CD14-positive monocyte (primary cell): ENCODE measurements around the gene TEPSIN. TPM values are rescaled to one million over a fixed set of nuclear protein-coding genes. Genes with fewer than 3 reads are reported as not detected.

Experiments used
- DNase-seq, 3 donors: peaks; one replicate each; pipeline ENCODE4 v3.0.0-alpha.2; 2011 to 2022
- H2AFZ ChIP-seq: 2 replicates; pipeline ENCODE4 v1.6.0; 2012; ENCODE audit warnings: mild to moderate bottlenecking, low read depth, low read length, inconsistent platforms; ENCODE audit not compliant: insufficient read depth, poor library complexity, severe bottlenecking
- H3K27ac ChIP-seq, 2 donors: 1 replicate in 1 of 2; 2 replicates in 1 of 2; pipeline ENCODE4 v1.5.1; 2012 to 2013; ENCODE audit warnings: low read length in 2 of 2, control low read depth in 1 of 2, inconsistent platforms in 1 of 2, low read depth in 1 of 2, mild to moderate bottlenecking in 1 of 2
- H3K27me3 ChIP-seq, 2 donors: one replicate each; pipeline versions ENCODE4 v1.6.0 to v1.6.1; 2011 to 2013; ENCODE audit warnings: low read length in 2 of 2; ENCODE audit not compliant: control insufficient read depth in 2 of 2, insufficient read depth in 2 of 2
- H3K36me3 ChIP-seq, 2 donors: replicated peaks in 1 of 2; 1 replicate in 1 of 2; 2 replicates in 1 of 2; pipeline versions ENCODE4 v1.5.1 to v1.6.1; 2012 to 2013; ENCODE audit warnings: low read length in 2 of 2, control low read depth in 1 of 2, inconsistent platforms in 1 of 2, mild to moderate bottlenecking in 1 of 2; ENCODE audit not compliant: insufficient read depth in 2 of 2, control insufficient read depth in 1 of 2
- H3K4me1 ChIP-seq, 2 donors: 1 replicate in 1 of 2; 2 replicates in 1 of 2; pipeline versions ENCODE4 v1.5.1 to v1.6.1; 2012 to 2013; ENCODE audit warnings: low read length in 2 of 2, control low read depth in 1 of 2, inconsistent platforms in 1 of 2, mild to moderate bottlenecking in 1 of 2, moderate library complexity in 1 of 2; ENCODE audit not compliant: insufficient read depth in 2 of 2, control insufficient read depth in 1 of 2
- H3K4me2 ChIP-seq: replicated peaks from 2 replicates; pipeline ENCODE3; 2012; ENCODE audit warnings: low read length, moderate library complexity, mild to moderate bottlenecking; ENCODE audit not compliant: poor library complexity, severe bottlenecking; ENCODE audit errors: extremely low read depth
- H3K4me3 ChIP-seq, 3 experiments: fragments of 200-600 bp in 1 of 3; sonication (generic) in 1 of 3; replicated peaks in 1 of 3; 1 replicate in 2 of 3; 2 replicates in 1 of 3; pipeline ENCODE4 v1.5.1; 2011 to 2013; ENCODE audit warnings: low read length in 3 of 3, mild to moderate bottlenecking in 3 of 3, control low read depth in 2 of 3, low read depth in 2 of 3, inconsistent platforms in 1 of 3, moderate library complexity in 1 of 3
- H3K79me2 ChIP-seq: 2 replicates; pipeline ENCODE4 v1.6.0; 2012; ENCODE audit warnings: mild to moderate bottlenecking, control low read depth, inconsistent platforms, low read length, moderate library complexity; ENCODE audit not compliant: insufficient read depth
- H3K9ac ChIP-seq: 2 replicates; pipeline ENCODE4 v1.6.0; 2017; ENCODE audit warnings: low read length, mild to moderate bottlenecking; ENCODE audit not compliant: insufficient read depth, poor library complexity, severe bottlenecking
- H3K9me3 ChIP-seq, 2 donors: replicated peaks in 1 of 2; 1 replicate in 1 of 2; 2 replicates in 1 of 2; pipeline versions ENCODE4 v1.5.1 to v1.6.1; 2012 to 2013; ENCODE audit warnings: low read length in 2 of 2, control low read depth in 1 of 2; ENCODE audit not compliant: control insufficient read depth in 1 of 2, insufficient read depth in 1 of 2
- H4K20me1 ChIP-seq: 2 replicates; pipeline ENCODE4 v1.6.0; 2012; ENCODE audit warnings: mild to moderate bottlenecking, low read length, control low read depth, moderate library complexity; ENCODE audit not compliant: insufficient read depth
- H3K27ac Mint-ChIP-seq, 7 donors: one replicate each; pipeline ENCODE4 v1.8.0; 2020; ENCODE audit warnings: mild to moderate bottlenecking in 7 of 7, mixed read lengths in 7 of 7, moderate library complexity in 6 of 7, inconsistent platforms in 2 of 7
- H3K27me3 Mint-ChIP-seq, 3 donors: one replicate each; pipeline ENCODE4 v1.8.0; 2021 to 2022; ENCODE audit warnings: low read depth in 3 of 3, mild to moderate bottlenecking in 3 of 3, mixed read lengths in 3 of 3, moderate library complexity in 3 of 3, inconsistent platforms in 1 of 3
- H3K36me3 Mint-ChIP-seq, 2 donors: one replicate each; pipeline ENCODE4 v1.8.0; 2020; ENCODE audit warnings: mixed read lengths in 2 of 2, inconsistent platforms in 1 of 2, mild to moderate bottlenecking in 1 of 2
- H3K4me1 Mint-ChIP-seq: one replicate; pipeline ENCODE4 v1.8.0; 2020; ENCODE audit warnings: mild to moderate bottlenecking, mixed read lengths
- H3K4me3 Mint-ChIP-seq, 2 donors: one replicate each; pipeline ENCODE4 v1.8.0; 2020; ENCODE audit warnings: mild to moderate bottlenecking in 2 of 2, mixed read lengths in 2 of 2, moderate library complexity in 1 of 2
- H3K9me3 Mint-ChIP-seq, 7 donors: one replicate each; pipeline ENCODE4 v1.8.0; 2020 to 2022; ENCODE audit warnings: mixed read lengths in 7 of 7, mild to moderate bottlenecking in 6 of 7, moderate library complexity in 6 of 7, inconsistent platforms in 2 of 7
- CTCF ChIP-seq: fragments of 200-600 bp; IDR thresholded peaks from one replicate; pipeline ENCODE4 v1.8.0; 2022; ENCODE audit warnings: antibody characterized with exemption, mild to moderate bottlenecking
- WGBS: methylation state at CpG from one replicate; pipeline ENCODE4 v1.1.5; 2013; ENCODE audit warnings: missing lambda C conversion rate; ENCODE audit not compliant: insufficient coverage; 5-methylcytosine and 5-hydroxymethylcytosine counted together
- intact Hi-C, 2 donors: fragments of 100-400 bp; cut with micrococcal nuclease; formaldehyde crosslinking; loops; one replicate each; pipeline versions ENCODE4 v1.15.0 to v1.15.1; 2023
- polyA plus RNA-seq, 3 donors: library from polyadenylated mRNA; depleted of rRNA in 1 of 3; unstranded in 2 of 3; stranded (reverse) in 1 of 3; fragments of 300-500 nt in 2 of 3; fragments of >200 nt in 1 of 3; fragmentation: Illumina TruSeq in 2 of 3; gene quantifications; 1 replicate in 2 of 3; 2 replicates in 1 of 3; pipeline ENCODE4 v1.2.3, GENCODE V29; 2012 to 2021

Gene TEPSIN
- polyA plus RNA-seq, 3 donors = 3.4 to 136 (median 4.5) TPM

GRCh38 chr17:81231121-81231645, 7.7 kb downstream of the TEPSIN start:
- Histone ChIP-seq H3K9ac (no peak overlapping the region), H3K27me3 (no peaks in the 10 kb centered on the region), H3K9me3 (no peaks in the 10 kb centered on the region), H3K4me2 (no peak overlapping the region), H3K4me1 (peaks cover 31 to 35% of the 10 kb centered on the region in 2 donors), H4K20me1 (peaks cover 45% of the 10 kb centered on the region), H2AFZ (no peak overlapping the region), H3K36me3 (peaks cover 56 to 66% of the 10 kb centered on the region in 2 donors), H3K79me2 (peaks cover 22% of the 10 kb centered on the region), H3K27ac (no peak overlapping the region), H3K4me3 (no peak overlapping the region)
- TF ChIP-seq CTCF = no peak
- 91% methylated on average over 27 of the region's 31 CpGs for WGBS
- DNase-seq = no peak
- peaks cover 34 to 64% of the 10 kb centered on the region in 2 donors for H3K36me3 Mint-ChIP-seq
- H3K4me1 Mint-ChIP-seq = peaks cover 39% of the 10 kb centered on the region
- H3K27ac Mint-ChIP-seq = no peak overlapping the region
- intact Hi-C loops = no loop called here
- no peaks in the 10 kb centered on the region for H3K27me3 Mint-ChIP-seq
- H3K9me3 Mint-ChIP-seq = peaks cover 0 to 2% (median 0%) of the 10 kb centered on the region in 7 donors
- H3K4me3 Mint-ChIP-seq = no peak overlapping the region

- peak; percentile 56 for TF ChIP-seq CTCF
- peaks cover 32 to 56% of the 10 kb centered on the region in 2 donors for H3K36me3 Mint-ChIP-seq
- peaks cover 31 to 35% of the 10 kb centered on the region in 2 donors for H3K4me1 ChIP-seq
- peak overlapping the region in 2 of 7 donors; percentile 5 to 60 for H3K27ac Mint-ChIP-seq
- no peak overlapping the region for H3K4me3 Mint-ChIP-seq
- no peak overlapping the region for H3K4me2 ChIP-seq
- H3K4me1 Mint-ChIP-seq = peaks cover 37% of the 10 kb centered on the region
- no peak overlapping the region for H3K27ac ChIP-seq
- DNase-seq = no peak
- peaks cover 12% of the 10 kb centered on the region for H3K79me2 ChIP-seq
- peaks cover 35% of the 10 kb centered on the region for H4K20me1 ChIP-seq
- H3K9me3 ChIP-seq = no peaks in the 10 kb centered on the region
- H3K9me3 Mint-ChIP-seq = peaks cover 0 to 2% (median 0%) of the 10 kb centered on the region in 7 donors
- peaks cover 48 to 56% of the 10 kb centered on the region in 2 donors for H3K36me3 ChIP-seq
- intact Hi-C loops = no loop called here
- no peak overlapping the region for H2AFZ ChIP-seq
- no peak overlapping the region for H3K4me3 ChIP-seq
- H3K27me3 ChIP-seq = no peaks in the 10 kb centered on the region
- no peaks in the 10 kb centered on the region for H3K27me3 Mint-ChIP-seq
- WGBS = 98% methylated on average over 18 of the region's 26 CpGs
- no peak overlapping the region for H3K9ac ChIP-seq
These were observed 8.6 kb downstream of the TEPSIN start for GRCh38 chr17:81230043-81230820.
